NT2/D1 (cell line): ENCODE results near the gene GOLGA8O.
"Not testable (repeated sequence)": the region's sequence is repeated elsewhere in the genome, so short reads cannot be mapped to it uniquely, and the experiment has no call there.

Experiments
- DNase-seq: peaks from one replicate; pipeline ENCODE4 v3.0.0-alpha.2; 2011; ENCODE audit warnings: low read depth, low spot score
- H3K27me3 ChIP-seq: 2 replicates; pipeline ENCODE4 v1.6.0; 2011; ENCODE audit warnings: mild to moderate bottlenecking; ENCODE audit not compliant: insufficient read length, insufficient read depth
- H3K36me3 ChIP-seq: 2 replicates; pipeline ENCODE4 v1.6.1; 2011; ENCODE audit warnings: mild to moderate bottlenecking, low read length, mixed read lengths; ENCODE audit not compliant: insufficient read depth, insufficient read length
- H3K4me1 ChIP-seq: 2 replicates; pipeline ENCODE4 v1.5.1; 2011; ENCODE audit not compliant: insufficient read depth, insufficient read length
- H3K4me3 ChIP-seq: 2 replicates; pipeline ENCODE4 v1.5.1; 2011; ENCODE audit warnings: low read depth; ENCODE audit not compliant: insufficient read length
- H3K9ac ChIP-seq: 2 replicates; pipeline ENCODE4 v1.6.0; 2011; ENCODE audit warnings: low read depth; ENCODE audit not compliant: insufficient read length
- H3K9me3 ChIP-seq: 2 replicates; pipeline ENCODE4 v1.5.1; 2011; ENCODE audit warnings: mild to moderate bottlenecking, low read length; ENCODE audit not compliant: insufficient read depth

GOLGA8O gene

GRCh38 chr15:32455534-32455933 is at the start of gene GOLGA8O:
Gene GOLGA8O, minus strand, starts transcription at chr15:32455634. Its CDS starts 98 bp downstream, at chr15:32455536.
- not testable (repeated sequence) for DNase-seq, H3K9me3 ChIP-seq, H3K9ac ChIP-seq, H3K36me3 ChIP-seq, H3K4me3 ChIP-seq, H3K4me1 ChIP-seq, H3K27me3 ChIP-seq

- not testable (repeated sequence) for H3K9ac ChIP-seq, H3K27me3 ChIP-seq, H3K36me3 ChIP-seq, H3K4me1 ChIP-seq, H3K4me3 ChIP-seq, DNase-seq, H3K9me3 ChIP-seq
Observed at GRCh38 chr15:32504152-32504811, 48.8 kb upstream of the GOLGA8O start.

- DNase-seq, H3K27me3 ChIP-seq, H3K4me3 ChIP-seq, H3K36me3 ChIP-seq, H3K9ac ChIP-seq, H3K4me1 ChIP-seq, H3K9me3 ChIP-seq: not testable (repeated sequence)
Observed at GRCh38 chr15:32502946-32503345, 47.5 kb upstream of the GOLGA8O start.

GRCh38 chr15:32492768-32493167 is 37.3 kb upstream of the GOLGA8O start:
- H3K4me3 ChIP-seq, result not testable (repeated sequence)

GRCh38 chr15:32486474-32486873 is 31.0 kb upstream of the GOLGA8O start:
- not testable (repeated sequence) for H3K9me3 ChIP-seq, H3K4me1 ChIP-seq, H3K36me3 ChIP-seq, H3K27me3 ChIP-seq, H3K9ac ChIP-seq, DNase-seq, H3K4me3 ChIP-seq

More at GRCh38 chr15:32492768-32493167, 37.3 kb upstream of the GOLGA8O start:
- not testable (repeated sequence) for DNase-seq, H3K4me1 ChIP-seq, H3K27me3 ChIP-seq, H3K9ac ChIP-seq, H3K36me3 ChIP-seq, H3K9me3 ChIP-seq

GRCh38 chr15:32483377-32483776 is 27.9 kb upstream of the GOLGA8O start:
- DNase-seq, H3K9ac ChIP-seq, H3K36me3 ChIP-seq, H3K9me3 ChIP-seq, H3K4me3 ChIP-seq, H3K27me3 ChIP-seq, H3K4me1 ChIP-seq: not testable (repeated sequence)

- H3K9ac ChIP-seq, H3K27me3 ChIP-seq, DNase-seq, H3K4me3 ChIP-seq, H3K36me3 ChIP-seq, H3K4me1 ChIP-seq, H3K9me3 ChIP-seq: not testable (repeated sequence)
Observed at GRCh38 chr15:32481683-32482082, 26.2 kb upstream of the GOLGA8O start.

GRCh38 chr15:32468076-32468475 is 12.6 kb upstream of the GOLGA8O start:
- not testable (repeated sequence) for H3K4me3 ChIP-seq, H3K9ac ChIP-seq, H3K4me1 ChIP-seq, H3K36me3 ChIP-seq, H3K9me3 ChIP-seq, DNase-seq, H3K27me3 ChIP-seq

- not testable (repeated sequence) for H3K4me1 ChIP-seq, DNase-seq, H3K4me3 ChIP-seq, H3K27me3 ChIP-seq, H3K9ac ChIP-seq, H3K9me3 ChIP-seq, H3K36me3 ChIP-seq
Observed at GRCh38 chr15:32440445-32440977, 14.9 kb downstream of the GOLGA8O start.

GRCh38 chr15:32434102-32434963 is 21.1 kb downstream of the GOLGA8O start:
- H3K9me3 ChIP-seq, DNase-seq, H3K4me3 ChIP-seq, H3K9ac ChIP-seq, H3K27me3 ChIP-seq, H3K36me3 ChIP-seq, H3K4me1 ChIP-seq: not testable (repeated sequence)

- not testable (repeated sequence) for H3K9ac ChIP-seq, H3K9me3 ChIP-seq, H3K4me3 ChIP-seq, DNase-seq, H3K36me3 ChIP-seq, H3K4me1 ChIP-seq, H3K27me3 ChIP-seq
Observed at GRCh38 chr15:32427635-32428034, 27.8 kb downstream of the GOLGA8O start.

- not testable (repeated sequence) for H3K9me3 ChIP-seq, H3K36me3 ChIP-seq, DNase-seq, H3K27me3 ChIP-seq, H3K9ac ChIP-seq, H3K4me3 ChIP-seq, H3K4me1 ChIP-seq
Observed at GRCh38 chr15:32426511-32426910, 28.9 kb downstream of the GOLGA8O start.
